Stimulated activated naive B cell treated with anti-CD40 and anti-IgM and Interleukin-4, amounts not matched to agents 10 μg/mL and 1 μg/mL and 100 μg/mL, for 72 hours (primary cell): Measurements from ENCODE around the gene PEX14.
A peak's percentile ranks its signal among the peaks of the same experiment; 100 is the strongest.
"Not testable (repeated sequence)": the region's sequence is repeated elsewhere in the genome, so short reads cannot be mapped to it uniquely, and the experiment has no call there.

Experiments
- ATAC-seq, 2 donors: fragments of 150-1000 bp; cut with Tn5 transposase; replicated peaks; 2 replicates each; pipeline ENCODE4 v1.10.0; 2021; ENCODE audit warnings: moderate library complexity in 1 of 2
- DNase-seq: peaks from one replicate; pipeline ENCODE4 v3.0.0; 2021
- H3K27ac Mint-ChIP-seq: one replicate; pipeline ENCODE4 v1.8.0; 2022; ENCODE audit warnings: mild to moderate bottlenecking, mixed read lengths
- H3K27me3 Mint-ChIP-seq, 2 donors: one replicate each; pipeline ENCODE4 v1.8.0; 2022; ENCODE audit warnings: mixed read lengths in 2 of 2
- H3K36me3 Mint-ChIP-seq, 2 donors: one replicate each; pipeline ENCODE4 v1.8.0; 2022; ENCODE audit warnings: mixed read lengths in 2 of 2, mild to moderate bottlenecking in 1 of 2
- H3K4me1 Mint-ChIP-seq, 2 donors: one replicate each; pipeline ENCODE4 v1.8.0; 2022; ENCODE audit warnings: mixed read lengths in 2 of 2, mild to moderate bottlenecking in 1 of 2
- H3K4me3 Mint-ChIP-seq, 2 donors: one replicate each; pipeline ENCODE4 v1.8.0; 2022; ENCODE audit warnings: mild to moderate bottlenecking in 2 of 2, mixed read lengths in 2 of 2, moderate library complexity in 1 of 2
- H3K9me3 Mint-ChIP-seq, 2 donors: one replicate each; pipeline ENCODE4 v1.8.0; 2022; ENCODE audit warnings: mixed read lengths in 2 of 2, mild to moderate bottlenecking in 1 of 2

The PEX14 gene

GRCh38 chr1:10474613-10475507, at the start of gene PEX14:
Gene PEX14 (plus strand): TSS chr1:10474950. CDS start chr1:10474967, 17 bp downstream.
- Mint-ChIP-seq H3K27me3 (no peaks in the 10 kb centered on the region), H3K4me1 (peaks cover 15 to 47% of the 10 kb centered on the region in 2 donors), H3K9me3 (peaks cover 0 to 2% of the 10 kb centered on the region in 2 donors), H3K27ac (peak within 1 kb of the TSS; percentile 94), H3K4me3 (peak within 1 kb of the TSS; percentile 94 to 97), H3K36me3 (peaks cover 4 to 9% of the 10 kb centered on the region in 2 donors)
- DNase-seq (peak; percentile 86), ATAC-seq (peak; percentile 85)

- H3K36me3 Mint-ChIP-seq, H3K9me3 Mint-ChIP-seq, ATAC-seq, H3K4me3 Mint-ChIP-seq, H3K27ac Mint-ChIP-seq, DNase-seq, H3K27me3 Mint-ChIP-seq: not testable (repeated sequence)
- peaks cover 6 to 17% of the 10 kb centered on the region in 2 donors for H3K4me1 Mint-ChIP-seq
Observed at GRCh38 chr1:10425826-10426534, 48.8 kb upstream of the PEX14 start.

- peaks cover 11 to 22% of the 10 kb centered on the region in 2 donors for H3K4me1 Mint-ChIP-seq
- H3K27me3 Mint-ChIP-seq, ATAC-seq, H3K27ac Mint-ChIP-seq, H3K4me3 Mint-ChIP-seq, H3K9me3 Mint-ChIP-seq, H3K36me3 Mint-ChIP-seq, DNase-seq: not testable (repeated sequence)
Observed at GRCh38 chr1:10426535-10426848, 48.3 kb upstream of the PEX14 start.

GRCh38 chr1:10428984-10429383, 45.8 kb upstream of the PEX14 start:
- no peaks in the 10 kb centered on the region for H3K27me3 Mint-ChIP-seq
- H3K9me3 Mint-ChIP-seq = no peaks in the 10 kb centered on the region

GRCh38 chr1:10429868-10430215, 44.9 kb upstream of the PEX14 start:
- H3K36me3 Mint-ChIP-seq = peaks cover 3 to 5% of the 10 kb centered on the region in 2 donors
- DNase-seq (no peak), ATAC-seq (peak; percentile 4 to 9)
- peaks cover 23 to 40% of the 10 kb centered on the region in 2 donors for H3K4me1 Mint-ChIP-seq
- H3K27me3 Mint-ChIP-seq = no peaks in the 10 kb centered on the region
- H3K4me3 Mint-ChIP-seq = peak overlapping the region; percentile 95 to 98
- peak overlapping the region; percentile 99 for H3K27ac Mint-ChIP-seq
- H3K9me3 Mint-ChIP-seq = no peaks in the 10 kb centered on the region

More at GRCh38 chr1:10428984-10429383, 45.8 kb upstream of the PEX14 start:
- DNase-seq (no peak), ATAC-seq (no peak)
- H3K36me3 Mint-ChIP-seq = peaks cover 0 to 1% of the 10 kb centered on the region in 2 donors
- H3K27ac Mint-ChIP-seq = peak overlapping the region; percentile 42
- H3K4me3 Mint-ChIP-seq = no peak overlapping the region
- peaks cover 22 to 37% of the 10 kb centered on the region in 2 donors for H3K4me1 Mint-ChIP-seq

GRCh38 chr1:10430216-10431069, 44.3 kb upstream of the PEX14 start, which contains the start of gene CENPS:
Gene CENPS (plus strand): TSS chr1:10430433. CDS start chr1:10430518, 85 bp downstream.
- H3K4me1 Mint-ChIP-seq = peaks cover 23 to 40% of the 10 kb centered on the region in 2 donors
- ATAC-seq (peak; percentile 85 to 90), DNase-seq (peak; percentile 83)
- H3K27ac Mint-ChIP-seq = peak within 1 kb of the TSS; percentile 99
- peak within 1 kb of the TSS; percentile 95 to 98 for H3K4me3 Mint-ChIP-seq
- peaks cover 3 to 5% of the 10 kb centered on the region in 2 donors for H3K36me3 Mint-ChIP-seq
- no peaks in the 10 kb centered on the region for H3K9me3 Mint-ChIP-seq
- H3K27me3 Mint-ChIP-seq = no peaks in the 10 kb centered on the region

GRCh38 chr1:10431070-10431730, 43.5 kb upstream of the PEX14 start:
- no peak for DNase-seq
- Mint-ChIP-seq H3K4me1 (peaks cover 23 to 40% of the 10 kb centered on the region in 2 donors), H3K36me3 (peaks cover 3 to 5% of the 10 kb centered on the region in 2 donors), H3K27ac (peak overlapping the region; percentile 99), H3K27me3 (no peaks in the 10 kb centered on the region), H3K9me3 (no peaks in the 10 kb centered on the region), H3K4me3 (peak overlapping the region; percentile 95 to 98)
- peak; percentile 4 to 10 for ATAC-seq

GRCh38 chr1:10432910-10433700, 41.6 kb upstream of the PEX14 start:
- H3K36me3 Mint-ChIP-seq = peaks cover 3 to 9% of the 10 kb centered on the region in 2 donors
- peaks cover 23 to 37% of the 10 kb centered on the region in 2 donors for H3K4me1 Mint-ChIP-seq
- DNase-seq = no peak
- ATAC-seq = peak in 1 of 2 donors; percentile 26
- no peaks in the 10 kb centered on the region for H3K27me3 Mint-ChIP-seq
- H3K4me3 Mint-ChIP-seq = peak overlapping the region in 1 of 2 donors; percentile 17
- peak overlapping the region; percentile 47 for H3K27ac Mint-ChIP-seq
- no peaks in the 10 kb centered on the region for H3K9me3 Mint-ChIP-seq

GRCh38 chr1:10433790-10434189, 41.0 kb upstream of the PEX14 start:
- no peak for DNase-seq
- ATAC-seq = no peak
- Mint-ChIP-seq H3K9me3 (no peaks in the 10 kb centered on the region), H3K4me3 (no peak overlapping the region), H3K36me3 (peaks cover 3 to 9% of the 10 kb centered on the region in 2 donors), H3K27ac (no peak overlapping the region), H3K4me1 (peaks cover 23 to 33% of the 10 kb centered on the region in 2 donors), H3K27me3 (no peaks in the 10 kb centered on the region)

- Mint-ChIP-seq H3K27me3 (no peaks in the 10 kb centered on the region), H3K36me3 (peaks cover 3 to 9% of the 10 kb centered on the region in 2 donors), H3K4me3 (no peak overlapping the region), H3K27ac (no peak overlapping the region), H3K9me3 (no peaks in the 10 kb centered on the region), H3K4me1 (peaks cover 23 to 32% of the 10 kb centered on the region in 2 donors)
- no peak for DNase-seq
- ATAC-seq = no peak
Observed at GRCh38 chr1:10434590-10434989, 40.2 kb upstream of the PEX14 start.

- no peaks in the 10 kb centered on the region for H3K9me3 Mint-ChIP-seq
- peaks cover 4 to 14% of the 10 kb centered on the region in 2 donors for H3K36me3 Mint-ChIP-seq
- H3K4me1 Mint-ChIP-seq = peaks cover 14 to 15% of the 10 kb centered on the region in 2 donors
- H3K27ac Mint-ChIP-seq = no peak overlapping the region
- H3K27me3 Mint-ChIP-seq = no peaks in the 10 kb centered on the region
- DNase-seq = no peak
- no peak for ATAC-seq
- H3K4me3 Mint-ChIP-seq = no peak overlapping the region
Observed at GRCh38 chr1:10437052-10437451, 37.7 kb upstream of the PEX14 start.

GRCh38 chr1:10438677-10439163, 36.0 kb upstream of the PEX14 start:
- DNase-seq (no peak), ATAC-seq (no peak)
- Mint-ChIP-seq H3K4me3 (no peak overlapping the region), H3K27me3 (no peaks in the 10 kb centered on the region), H3K36me3 (peaks cover 4 to 17% of the 10 kb centered on the region in 2 donors), H3K9me3 (no peaks in the 10 kb centered on the region), H3K27ac (no peak overlapping the region), H3K4me1 (peaks cover 4 to 5% of the 10 kb centered on the region in 2 donors)

GRCh38 chr1:10440305-10440704, 34.4 kb upstream of the PEX14 start:
- Mint-ChIP-seq H3K4me3 (no peak overlapping the region), H3K27ac (no peak overlapping the region), H3K4me1 (peaks cover 0 to 1% of the 10 kb centered on the region in 2 donors), H3K27me3 (no peaks in the 10 kb centered on the region), H3K9me3 (no peaks in the 10 kb centered on the region), H3K36me3 (peaks cover 2 to 12% of the 10 kb centered on the region in 2 donors)
- ATAC-seq (no peak), DNase-seq (no peak)
